ENCODE data around the gene AK2. TPM values are rescaled to one million over a fixed set of nuclear protein-coding genes. Genes with fewer than 3 reads are reported as not detected.
A peak's percentile ranks its signal among the peaks of the same experiment; 100 is the strongest.

Gene AK2
- total and polyA plus RNA-seq, 2 donors (not counting 3 experiments of a cell fraction or from before 2014, with no cell fraction given): 107 to 134 TPM

GRCh38 chr1:33061834-33062233, 25.2 kb upstream of the AK2 start:
- BruUV-seq (replicated peaks): no TSS peak
- Histone ChIP-seq H3K4me2 (ENCODE audit: insufficient read depth, low read length) (no peak overlapping the region), H3K9me1 (replicated peaks; ENCODE audit: control insufficient read depth, extremely low read depth, insufficient read depth, low read length) (no peaks in the 10 kb centered on the region), H3K36me3 (ENCODE audit: control insufficient read depth in 2 of 2, extremely low read depth in 1 of 2, insufficient read depth in 2 of 2, low read length in 2 of 2) (no peaks in the 10 kb centered on the region), H2AFZ (ENCODE audit: low read depth, low read length) (no peak overlapping the region), H3K4me3 (replicated peaks in 1 of 3; ENCODE audit: insufficient read depth in 1 of 3, low read depth in 1 of 3, low read length in 3 of 3) (no peak overlapping the region), H3K4me1 (ENCODE audit: control insufficient read depth, extremely low read depth, insufficient read depth, low read length) (no peaks in the 10 kb centered on the region), H3K27ac (ENCODE audit: insufficient read depth, low read depth, low read length) (no peak overlapping the region), H4K20me1 (replicated peaks; ENCODE audit: control insufficient read depth, extremely low read depth, insufficient read depth, low read length) (no peaks in the 10 kb centered on the region), H3K79me2 (ENCODE audit: control insufficient read depth, insufficient read depth, low read length) (no peaks in the 10 kb centered on the region), H3K27me3 (ENCODE audit: control insufficient read depth in 2 of 2, insufficient read depth in 2 of 2, low read length in 2 of 2) (no peaks in the 10 kb centered on the region), H3K9ac (replicated peaks; ENCODE audit: extremely low read depth, insufficient read depth, low read length) (no peak overlapping the region), H3K9me3 (replicated peaks; ENCODE audit: control insufficient read depth, insufficient read depth, low read length) (peaks cover 5% of the 10 kb centered on the region)
- FAIRE-seq (no peak), DNase-seq (ENCODE audit: low read depth, low spot score) (no peak)
- no peak for TF ChIP-seq MAX (IDR thresholded peaks at IDR 0.05; ENCODE audit: insufficient read depth, insufficient read length)
- no peak for TF ChIP-seq MYC (IDR thresholded peaks at IDR 0.05; ENCODE audit: low read depth, low read length)
- intact Hi-C loops (cut with micrococcal nuclease): no loop called here
- ChIA-PET POLR2A (no interaction called here), CTCF (interaction anchor here (1.7 kb wide), 1 partner anchor 129 kb away, joined by 6 read pairs; no protein-coding TSS in a partner anchor)
- dilution Hi-C loops (cut with MboI; ENCODE audit: extremely low pct_ligation_motif_present, low sequenced_read_pairs): no loop called here

GRCh38 chr1:33060579-33061083, 23.9 kb upstream of the AK2 start:
- DNase-seq (ENCODE audit: low read depth, low spot score) (peak; percentile 28), FAIRE-seq (no peak)
- dilution Hi-C loops (cut with MboI; ENCODE audit: extremely low pct_ligation_motif_present, low sequenced_read_pairs) (no loop called here), intact Hi-C loops (cut with micrococcal nuclease) (no loop called here)
- no peak overlapping the region for H3K4me3 ChIP-seq (replicated peaks in 1 of 3; ENCODE audit: insufficient read depth in 1 of 3, low read depth in 1 of 3, low read length in 3 of 3)
- ChIA-PET POLR2A (no interaction called here), CTCF (interaction anchor here (1.5 to 1.7 kb wide), 2 partner anchors 127 kb away, joined by 3 to 6 read pairs; no protein-coding TSS in a partner anchor)
- BruUV-seq (replicated peaks): no TSS peak
- no peaks in the 10 kb centered on the region for H4K20me1 ChIP-seq (replicated peaks; ENCODE audit: control insufficient read depth, extremely low read depth, insufficient read depth, low read length)
- H3K9me3 ChIP-seq (replicated peaks; ENCODE audit: control insufficient read depth, insufficient read depth, low read length): peaks cover 5% of the 10 kb centered on the region
- H3K4me2 ChIP-seq (ENCODE audit: insufficient read depth, low read length): no peak overlapping the region
- TF ChIP-seq FOS (IDR thresholded peaks at IDR 0.05; ENCODE audit: borderline replicate concordance, insufficient read depth, low read length) (no peak), EZH2 (IDR thresholded peaks at IDR 0.05; ENCODE audit: borderline replicate concordance, low read depth, low read length, severe bottlenecking) (no peak), CTCF (IDR thresholded peaks at IDR 0.05; ENCODE audit: extremely low read depth in 1 of 2, insufficient read depth in 1 of 2, low read depth in 1 of 2, low read length in 2 of 2) (no peak), MYC (IDR thresholded peaks at IDR 0.05; ENCODE audit: low read depth, low read length) (no peak), MAX (IDR thresholded peaks at IDR 0.05; ENCODE audit: insufficient read depth, insufficient read length) (no peak), GATA2 (IDR thresholded peaks at IDR 0.05; ENCODE audit: insufficient read depth, insufficient read length, low read depth, low read length) (no peak), POLR2A (IDR thresholded peaks at IDR 0.05; ENCODE audit: low read depth, low read length) (no peak), POLR2AphosphoS5 (IDR thresholded peaks at IDR 0.05; ENCODE audit: insufficient read depth, low read depth, low read length) (no peak), JUN (IDR thresholded peaks at IDR 0.05; ENCODE audit: borderline replicate concordance, insufficient read depth, insufficient read length, low read depth) (no peak)
- no peak overlapping the region for H3K9ac ChIP-seq (replicated peaks; ENCODE audit: extremely low read depth, insufficient read depth, low read length)
- no peaks in the 10 kb centered on the region for H3K9me1 ChIP-seq (replicated peaks; ENCODE audit: control insufficient read depth, extremely low read depth, insufficient read depth, low read length)
- H3K27me3 ChIP-seq (ENCODE audit: control insufficient read depth in 2 of 2, insufficient read depth in 2 of 2, low read length in 2 of 2): no peaks in the 10 kb centered on the region
- no peak overlapping the region for H2AFZ ChIP-seq (ENCODE audit: low read depth, low read length)
- H3K79me2 ChIP-seq (ENCODE audit: control insufficient read depth, insufficient read depth, low read length): no peaks in the 10 kb centered on the region
- no peaks in the 10 kb centered on the region for H3K4me1 ChIP-seq (ENCODE audit: control insufficient read depth, extremely low read depth, insufficient read depth, low read length)
- H3K36me3 ChIP-seq (ENCODE audit: control insufficient read depth in 2 of 2, extremely low read depth in 1 of 2, insufficient read depth in 2 of 2, low read length in 2 of 2): no peaks in the 10 kb centered on the region
- no peak overlapping the region for H3K27ac ChIP-seq (ENCODE audit: insufficient read depth, low read depth, low read length)
